Progenitor cell of endocrine pancreas (in vitro differentiated cells): Measurements from ENCODE around the gene RHOF. TPM values are rescaled to one million over a fixed set of nuclear protein-coding genes. Genes with fewer than 3 reads are reported as not detected.
"Not testable (repeated sequence)": the region's sequence is repeated elsewhere in the genome, so short reads cannot be mapped to it uniquely, and the experiment has no call there.

ENCODE experiments used
- DNase-seq: peaks from one replicate; pipeline ENCODE4 v3.0.0; 2021; ENCODE audit warnings: low spot score; ENCODE audit not compliant: unreplicated experiment
- H3K27ac Mint-ChIP-seq: 2 replicates; pipeline ENCODE4 v1.8.0; 2021; ENCODE audit warnings: mild to moderate bottlenecking, moderate library complexity, mixed read lengths
- H3K27me3 Mint-ChIP-seq: 2 replicates; pipeline ENCODE4 v1.8.0; 2021; ENCODE audit warnings: mixed read lengths
- H3K36me3 Mint-ChIP-seq: 2 replicates; pipeline ENCODE4 v1.8.0; 2022; ENCODE audit warnings: mixed read lengths; ENCODE audit not compliant: insufficient read depth
- H3K4me1 Mint-ChIP-seq: 2 replicates; pipeline ENCODE4 v1.8.0; 2021; ENCODE audit warnings: low read depth, mixed read lengths
- H3K4me3 Mint-ChIP-seq: 2 replicates; pipeline ENCODE4 v1.8.0; 2021; ENCODE audit warnings: low read depth, mild to moderate bottlenecking, moderate library complexity, mixed read lengths
- H3K9me3 Mint-ChIP-seq: 2 replicates; pipeline ENCODE4 v1.8.0; 2021; ENCODE audit warnings: low read depth, mixed read lengths
- total RNA-seq: library from RNA; stranded (reverse); gene quantifications from 2 replicates; pipeline ENCODE4 v1.2.1, GENCODE V29; 2021
- TF ChIP-seq, protein P1 (sequence below): fragments of 200-600 bp; sonication (generic); IDR thresholded peaks from one replicate; pipeline ENCODE4 v1.5.0; 2021; ENCODE audit warnings: antibody characterized with exemption, mild to moderate bottlenecking; ENCODE audit not compliant: unreplicated experiment

RHOF gene
- total RNA-seq, 1 donor from 2014 or later = 36.0 TPM

DNA sequence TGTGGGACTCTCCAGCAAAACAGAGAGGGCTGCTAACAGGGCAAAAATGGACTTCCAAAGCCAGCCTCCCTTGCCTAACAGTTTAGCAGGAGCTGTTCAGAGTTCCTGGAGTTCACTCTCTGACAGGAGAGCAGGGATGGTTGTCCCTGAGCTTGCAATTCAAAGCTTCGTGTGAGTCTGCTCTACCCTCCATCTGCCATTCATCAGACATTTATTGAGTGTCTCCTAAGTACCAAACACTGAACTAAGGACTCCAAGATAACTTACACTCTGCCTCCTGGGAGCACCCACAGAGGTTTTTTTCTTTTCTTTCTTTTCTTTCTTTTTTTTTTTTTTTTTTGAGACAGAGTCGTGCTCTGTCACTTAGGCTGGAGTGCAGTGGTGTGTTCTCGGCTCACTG, 28.7 kb downstream of the RHOF start:
- H3K27me3 Mint-ChIP-seq = no peaks in the 10 kb centered on the region
- no peak for DNase-seq
- TF ChIP-seq, protein P1, sequence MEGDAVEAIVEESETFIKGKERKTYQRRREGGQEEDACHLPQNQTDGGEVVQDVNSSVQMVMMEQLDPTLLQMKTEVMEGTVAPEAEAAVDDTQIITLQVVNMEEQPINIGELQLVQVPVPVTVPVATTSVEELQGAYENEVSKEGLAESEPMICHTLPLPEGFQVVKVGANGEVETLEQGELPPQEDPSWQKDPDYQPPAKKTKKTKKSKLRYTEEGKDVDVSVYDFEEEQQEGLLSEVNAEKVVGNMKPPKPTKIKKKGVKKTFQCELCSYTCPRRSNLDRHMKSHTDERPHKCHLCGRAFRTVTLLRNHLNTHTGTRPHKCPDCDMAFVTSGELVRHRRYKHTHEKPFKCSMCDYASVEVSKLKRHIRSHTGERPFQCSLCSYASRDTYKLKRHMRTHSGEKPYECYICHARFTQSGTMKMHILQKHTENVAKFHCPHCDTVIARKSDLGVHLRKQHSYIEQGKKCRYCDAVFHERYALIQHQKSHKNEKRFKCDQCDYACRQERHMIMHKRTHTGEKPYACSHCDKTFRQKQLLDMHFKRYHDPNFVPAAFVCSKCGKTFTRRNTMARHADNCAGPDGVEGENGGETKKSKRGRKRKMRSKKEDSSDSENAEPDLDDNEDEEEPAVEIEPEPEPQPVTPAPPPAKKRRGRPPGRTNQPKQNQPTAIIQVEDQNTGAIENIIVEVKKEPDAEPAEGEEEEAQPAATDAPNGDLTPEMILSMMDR = no peak
- H3K27ac Mint-ChIP-seq = no peak overlapping the region
- H3K4me3 Mint-ChIP-seq = no peak overlapping the region
- H3K4me1 Mint-ChIP-seq = peaks cover 3% of the 10 kb centered on the region
- peaks cover 3% of the 10 kb centered on the region for H3K36me3 Mint-ChIP-seq
- no peaks in the 10 kb centered on the region for H3K9me3 Mint-ChIP-seq

DNA sequence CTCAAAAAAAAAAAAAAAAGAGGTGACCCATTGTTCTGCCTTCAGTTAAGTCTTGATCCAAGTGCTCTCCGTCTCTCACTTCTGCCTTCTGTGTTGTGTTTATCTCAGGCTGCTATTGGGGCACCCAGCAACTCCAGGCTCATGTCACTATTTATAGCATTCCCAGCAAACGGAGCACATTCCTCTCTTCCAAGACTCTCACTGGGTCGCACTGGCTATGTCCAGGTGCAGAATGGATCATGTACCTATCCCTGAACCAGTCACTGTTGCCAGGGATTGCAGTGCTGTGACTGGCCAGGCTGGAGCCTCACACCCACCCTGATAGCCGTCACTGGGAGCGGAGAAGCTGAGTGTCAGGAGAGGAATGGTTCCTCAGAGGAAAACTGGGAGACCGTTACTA, 31.2 kb downstream of the RHOF start:
- Mint-ChIP-seq H3K27me3 (no peaks in the 10 kb centered on the region), H3K27ac (no peak overlapping the region), H3K36me3 (peaks cover 3% of the 10 kb centered on the region), H3K9me3 (no peaks in the 10 kb centered on the region), H3K4me1 (peaks cover 3% of the 10 kb centered on the region), H3K4me3 (no peak overlapping the region)
- TF ChIP-seq, protein P1 = no peak
- DNase-seq = no peak

- not testable (repeated sequence) for H3K27me3 Mint-ChIP-seq, H3K36me3 Mint-ChIP-seq, H3K4me1 Mint-ChIP-seq, DNase-seq, H3K27ac Mint-ChIP-seq, H3K4me3 Mint-ChIP-seq, H3K9me3 Mint-ChIP-seq
Measured at GRCh38 chr12:121758536-121758935, 35.0 kb downstream of the RHOF start.

- TF ChIP-seq, protein P1 = no peak
- Mint-ChIP-seq H3K36me3 (peaks cover 6% of the 10 kb centered on the region), H3K4me1 (no peaks in the 10 kb centered on the region), H3K9me3 (no peaks in the 10 kb centered on the region), H3K27ac (no peak overlapping the region), H3K4me3 (no peak overlapping the region), H3K27me3 (no peaks in the 10 kb centered on the region)
- no peak for DNase-seq
Measured at GRCh38 chr12:121755591-121755990, 37.9 kb downstream of the RHOF start.

- Mint-ChIP-seq H3K27ac (no peak overlapping the region), H3K36me3 (peaks cover 6% of the 10 kb centered on the region), H3K4me3 (no peak overlapping the region), H3K9me3 (no peaks in the 10 kb centered on the region), H3K27me3 (no peaks in the 10 kb centered on the region), H3K4me1 (no peaks in the 10 kb centered on the region)
- TF ChIP-seq, protein P1 = no peak
- no peak for DNase-seq
Measured at GRCh38 chr12:121754836-121755235, 38.7 kb downstream of the RHOF start.

DNA sequence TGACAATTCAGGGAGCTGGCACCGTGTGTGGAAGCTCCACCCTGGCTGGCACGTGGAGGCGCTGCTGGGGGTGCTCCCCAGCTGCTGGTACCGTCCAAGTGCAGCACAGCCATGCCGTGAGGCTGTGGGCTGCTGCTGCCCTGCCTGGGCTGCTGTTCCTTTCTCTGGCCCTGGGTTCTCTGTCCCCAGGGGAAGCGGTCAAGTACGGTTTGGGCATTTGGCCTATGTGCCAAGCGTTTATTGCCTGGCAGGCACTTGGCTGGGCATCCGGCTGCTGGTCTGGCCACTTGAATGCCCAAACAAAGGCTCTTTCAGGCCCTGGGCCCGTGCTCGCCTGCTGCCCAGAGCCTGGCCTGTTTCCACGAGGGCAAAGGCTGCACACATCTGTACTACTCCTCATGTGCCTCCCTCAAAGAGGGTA, 39.6 kb downstream of the RHOF start:
- Mint-ChIP-seq H3K9me3 (no peaks in the 10 kb centered on the region), H3K4me3 (no peak overlapping the region), H3K36me3 (peaks cover 6% of the 10 kb centered on the region), H3K27ac (no peak overlapping the region), H3K4me1 (peaks cover 3% of the 10 kb centered on the region), H3K27me3 (no peaks in the 10 kb centered on the region)
- DNase-seq = no peak
- TF ChIP-seq, protein P1 = no peak
